RWPE2 (cell line): ENCODE data around the gene WWOX.

Experiments used
- ATAC-seq: fragments of 200-7000 bp; cut with Tn5 transposase; 3 replicates; pipeline ENCODE4 v1.9.1; 2021; ENCODE audit warnings: low read depth
- DNase-seq: peaks from one replicate; pipeline ENCODE4 v3.0.0-alpha.2; 2020; ENCODE audit warnings: low spot score
- H3K27ac ChIP-seq: fragments of 450-650 bp; 2 replicates; pipeline ENCODE4 v1.5.1; 2017; ENCODE audit warnings: mild to moderate bottlenecking; ENCODE audit not compliant: poor library complexity, severe bottlenecking
- H3K27me3 ChIP-seq: fragments of 250-450 bp; sonication (Bioruptor Pico); 2 replicates; pipeline ENCODE4 v1.5.1; 2021; ENCODE audit warnings: mild to moderate bottlenecking, moderate library complexity; ENCODE audit not compliant: insufficient read depth, poor library complexity, severe bottlenecking
- H3K36me3 ChIP-seq: fragments of 250-450 bp; sonication (Bioruptor Pico); 2 replicates; pipeline ENCODE4 v1.5.1; 2020; ENCODE audit warnings: low read depth, mild to moderate bottlenecking, moderate library complexity
- H3K4me1 ChIP-seq: fragments of 250-450 bp; sonication (Bioruptor Pico); 2 replicates; pipeline ENCODE4 v1.5.1; 2021; ENCODE audit warnings: mild to moderate bottlenecking, moderate library complexity; ENCODE audit not compliant: insufficient read depth, poor library complexity, severe bottlenecking
- H3K4me3 ChIP-seq: fragments of 250-450 bp; sonication (Bioruptor Pico); 2 replicates; pipeline ENCODE4 v1.5.1; 2021; ENCODE audit warnings: mild to moderate bottlenecking, moderate library complexity; ENCODE audit not compliant: severe bottlenecking
- H3K9me3 ChIP-seq: fragments of 250-450 bp; sonication (Bioruptor Pico); 2 replicates; pipeline ENCODE4 v1.5.1; 2021; ENCODE audit warnings: mild to moderate bottlenecking, moderate library complexity; ENCODE audit not compliant: severe bottlenecking
- CTCF ChIP-seq: fragments of 450-650 bp; IDR thresholded peaks from one replicate; pipeline ENCODE4 v1.5.1; 2017; ENCODE audit warnings: mild to moderate bottlenecking, moderate library complexity; ENCODE audit not compliant: poor library complexity, severe bottlenecking

WWOX gene

GRCh38 chr16:78992001-78992400 lies 892.5 kb downstream of the WWOX start:
- ATAC-seq (no peak), DNase-seq (no peak)
- Histone ChIP-seq H3K27ac (no peak overlapping the region), H3K4me3 (no peak overlapping the region), H3K4me1 (peaks cover 9% of the 10 kb centered on the region), H3K9me3 (no peaks in the 10 kb centered on the region), H3K27me3 (no peaks in the 10 kb centered on the region), H3K36me3 (no peaks in the 10 kb centered on the region)
- TF ChIP-seq CTCF = no peak

GRCh38 chr16:78993346-78993745 lies 893.9 kb downstream of the WWOX start:
- ATAC-seq = no peak

GRCh38 chr16:78994135-78994745 lies 894.8 kb downstream of the WWOX start:
- H3K9me3 ChIP-seq = no peaks in the 10 kb centered on the region
- no peak for TF ChIP-seq CTCF
- no peaks in the 10 kb centered on the region for H3K27me3 ChIP-seq
- H3K4me1 ChIP-seq = no peaks in the 10 kb centered on the region
- no peak for DNase-seq
- H3K27ac ChIP-seq = no peak overlapping the region
- H3K36me3 ChIP-seq = no peaks in the 10 kb centered on the region
- no peak overlapping the region for H3K4me3 ChIP-seq
- no peak for ATAC-seq

More at GRCh38 chr16:78993346-78993745, 893.9 kb downstream of the WWOX start:
- Histone ChIP-seq H3K27me3 (no peaks in the 10 kb centered on the region), H3K27ac (no peak overlapping the region), H3K4me3 (no peak overlapping the region), H3K4me1 (no peaks in the 10 kb centered on the region), H3K9me3 (no peaks in the 10 kb centered on the region), H3K36me3 (no peaks in the 10 kb centered on the region)
- TF ChIP-seq CTCF = no peak
- no peak for DNase-seq

GRCh38 chr16:78995441-78995840 lies 896.0 kb downstream of the WWOX start:
- Histone ChIP-seq H3K36me3 (no peaks in the 10 kb centered on the region), H3K9me3 (no peaks in the 10 kb centered on the region), H3K27ac (no peak overlapping the region), H3K27me3 (no peaks in the 10 kb centered on the region), H3K4me1 (no peaks in the 10 kb centered on the region), H3K4me3 (no peak overlapping the region)
- DNase-seq = no peak
- no peak for ATAC-seq
- no peak for TF ChIP-seq CTCF

- H3K4me1 ChIP-seq = no peaks in the 10 kb centered on the region
- DNase-seq (no peak), ATAC-seq (no peak)
- H3K36me3 ChIP-seq = no peaks in the 10 kb centered on the region
- H3K27ac ChIP-seq = no peak overlapping the region
- TF ChIP-seq CTCF = no peak
- H3K4me3 ChIP-seq = no peak overlapping the region
- no peaks in the 10 kb centered on the region for H3K27me3 ChIP-seq
- no peaks in the 10 kb centered on the region for H3K9me3 ChIP-seq
These were observed 897.3 kb downstream of the WWOX start for GRCh38 chr16:78996790-78997189.
